WTC11 (cell line): Measurements from ENCODE around the gene KLHL26. TPM values are rescaled to one million over a fixed set of nuclear protein-coding genes. Genes with fewer than 3 reads are reported as not detected.

Experiments
- ATAC-seq: fragments of 200-7000 bp; cut with Tn5 transposase; 2 replicates; pipeline ENCODE4 v1.10.0; 2021; ENCODE audit warnings: mild to moderate bottlenecking, moderate library complexity
- CTCF ChIA-PET: fragments of 300-600 bp; sonication (Branson Sonifier 250); formaldehyde crosslinking; loops from one replicate; lab custom pipeline; 2021; ENCODE audit warnings: antibody characterized with exemption; lab: Charles Lee
- POLR2A ChIA-PET: fragments of 350-600 bp; sonication (Branson Sonifier 250); formaldehyde crosslinking; loops from one replicate; lab custom pipeline; 2021; ENCODE audit warnings: antibody characterized with exemption; lab: Charles Lee
- DNase-seq: peaks from one replicate; pipeline ENCODE4 v3.0.0; 2021; ENCODE audit warnings: low spot score
- H3K27ac Mint-ChIP-seq: 2 replicates; pipeline ENCODE4 v1.8.0; 2021; ENCODE audit warnings: mixed read lengths
- H3K27me3 Mint-ChIP-seq: 2 replicates; pipeline ENCODE4 v1.8.0; 2021; ENCODE audit warnings: low read depth, mild to moderate bottlenecking, moderate library complexity, mixed read lengths
- H3K36me3 Mint-ChIP-seq: 2 replicates; pipeline ENCODE4 v1.8.0; 2021; ENCODE audit warnings: mixed read lengths
- H3K4me1 Mint-ChIP-seq: 2 replicates; pipeline ENCODE4 v1.8.0; 2022; ENCODE audit warnings: mixed read lengths
- H3K4me3 Mint-ChIP-seq: 2 replicates; pipeline ENCODE4 v1.8.0; 2021; ENCODE audit warnings: mild to moderate bottlenecking, moderate library complexity, mixed read lengths
- H3K9me3 Mint-ChIP-seq: 2 replicates; pipeline ENCODE4 v1.8.0; 2021; ENCODE audit warnings: mixed read lengths
- CBFB ChIP-seq: sonication (generic); formaldehyde crosslinking; IDR thresholded peaks from 2 replicates; pipeline ENCODE4 v1.8.1; 2022; ENCODE audit warnings: mild to moderate bottlenecking, low read depth, missing genetic modification reagents
- CREB1 ChIP-seq: sonication (generic); formaldehyde crosslinking; IDR thresholded peaks from 2 replicates; pipeline ENCODE4 v1.8.0; 2023; ENCODE audit warnings: mild to moderate bottlenecking, missing genetic modification reagents
- CREM ChIP-seq: sonication (generic); formaldehyde crosslinking; IDR thresholded peaks from 2 replicates; pipeline ENCODE4 v1.8.1; 2022; ENCODE audit warnings: mild to moderate bottlenecking, missing genetic modification reagents, moderate library complexity
- ERG ChIP-seq: fragments of 250-450 bp; sonication (Bioruptor Pico); IDR thresholded peaks from 2 replicates; pipeline ENCODE4 v1.8.0; 2021; ENCODE audit warnings: mild to moderate bottlenecking
- GTF2I ChIP-seq: fragments of 250-450 bp; sonication (Bioruptor Pico); conservative IDR thresholded peaks from 2 replicates; pipeline ENCODE4 v1.4.0; 2021; ENCODE audit warnings: mild to moderate bottlenecking
- JUN ChIP-seq: sonication (generic); formaldehyde crosslinking; IDR thresholded peaks from 2 replicates; pipeline ENCODE4 v1.8.0; 2023; ENCODE audit warnings: mild to moderate bottlenecking, missing genetic modification reagents
- MXD4 ChIP-seq: fragments of 250-450 bp; sonication (Bioruptor Pico); IDR thresholded peaks from 2 replicates; pipeline ENCODE4 v1.8.0; 2021; ENCODE audit warnings: mild to moderate bottlenecking, moderate library complexity, borderline replicate concordance
- MYBL2 ChIP-seq: sonication (generic); formaldehyde crosslinking; IDR thresholded peaks from 2 replicates; pipeline ENCODE4 v1.8.1; 2023; ENCODE audit warnings: mild to moderate bottlenecking, moderate library complexity, missing genetic modification reagents
- OVOL2 ChIP-seq: fragments of 250-450 bp; sonication (Bioruptor Pico); IDR thresholded peaks from 2 replicates; pipeline ENCODE4 v1.9.0; 2021; ENCODE audit warnings: mild to moderate bottlenecking, borderline replicate concordance
- PRRX2 ChIP-seq: fragments of 250-450 bp; sonication (Bioruptor Pico); IDR thresholded peaks from 2 replicates; pipeline ENCODE4 v1.8.0; 2021; ENCODE audit warnings: mild to moderate bottlenecking
- SOX15 ChIP-seq: fragments of 250-450 bp; sonication (Bioruptor Pico); IDR thresholded peaks from 2 replicates; pipeline ENCODE4 v1.9.0; 2021; ENCODE audit warnings: mild to moderate bottlenecking
- SP1 ChIP-seq: sonication (generic); formaldehyde crosslinking; conservative IDR thresholded peaks from 2 replicates; pipeline ENCODE4 v1.8.1; 2022; ENCODE audit warnings: missing genetic modification reagents
- USF2 ChIP-seq: sonication (generic); formaldehyde crosslinking; IDR thresholded peaks from 2 replicates; pipeline ENCODE4 v1.8.1; 2023; ENCODE audit warnings: mild to moderate bottlenecking, missing genetic modification reagents, moderate library complexity
- ZBTB43 ChIP-seq: sonication (generic); formaldehyde crosslinking; IDR thresholded peaks from 2 replicates; pipeline ENCODE4 v1.8.1; 2023; ENCODE audit warnings: mild to moderate bottlenecking, missing genetic modification reagents
- ZNF232 ChIP-seq: sonication (generic); formaldehyde crosslinking; IDR thresholded peaks from 2 replicates; pipeline ENCODE4 v1.8.0; 2022; ENCODE audit warnings: mild to moderate bottlenecking, missing genetic modification reagents
- ZNF416 ChIP-seq: fragments of 250-450 bp; sonication (Bioruptor Pico); IDR thresholded peaks from 2 replicates; pipeline ENCODE4 v1.9.0; 2021; ENCODE audit warnings: mild to moderate bottlenecking, inconsistent platforms
- total RNA-seq: library from RNA; stranded (reverse); gene quantifications from 3 replicates; pipeline ENCODE4 v1.2.3, GENCODE V29; 2021
- TF ChIP-seq, protein P1 (sequence below): sonication (generic); formaldehyde crosslinking; IDR thresholded peaks from 2 replicates; pipeline ENCODE4 v1.8.0; 2023; ENCODE audit warnings: missing genetic modification reagents
- TF ChIP-seq, protein P2 (sequence below): sonication (generic); formaldehyde crosslinking; IDR thresholded peaks from 2 replicates; pipeline ENCODE4 v1.8.1; 2023; ENCODE audit warnings: mild to moderate bottlenecking, moderate library complexity, missing genetic modification reagents
- TF ChIP-seq, protein P3 (sequence below): sonication (generic); formaldehyde crosslinking; IDR thresholded peaks from 2 replicates; pipeline ENCODE4 v1.8.0; 2022; ENCODE audit warnings: mild to moderate bottlenecking, missing genetic modification reagents

KLHL26 gene
- total RNA-seq, 1 experiment from 2014 or later = 13.1 TPM

DNA sequence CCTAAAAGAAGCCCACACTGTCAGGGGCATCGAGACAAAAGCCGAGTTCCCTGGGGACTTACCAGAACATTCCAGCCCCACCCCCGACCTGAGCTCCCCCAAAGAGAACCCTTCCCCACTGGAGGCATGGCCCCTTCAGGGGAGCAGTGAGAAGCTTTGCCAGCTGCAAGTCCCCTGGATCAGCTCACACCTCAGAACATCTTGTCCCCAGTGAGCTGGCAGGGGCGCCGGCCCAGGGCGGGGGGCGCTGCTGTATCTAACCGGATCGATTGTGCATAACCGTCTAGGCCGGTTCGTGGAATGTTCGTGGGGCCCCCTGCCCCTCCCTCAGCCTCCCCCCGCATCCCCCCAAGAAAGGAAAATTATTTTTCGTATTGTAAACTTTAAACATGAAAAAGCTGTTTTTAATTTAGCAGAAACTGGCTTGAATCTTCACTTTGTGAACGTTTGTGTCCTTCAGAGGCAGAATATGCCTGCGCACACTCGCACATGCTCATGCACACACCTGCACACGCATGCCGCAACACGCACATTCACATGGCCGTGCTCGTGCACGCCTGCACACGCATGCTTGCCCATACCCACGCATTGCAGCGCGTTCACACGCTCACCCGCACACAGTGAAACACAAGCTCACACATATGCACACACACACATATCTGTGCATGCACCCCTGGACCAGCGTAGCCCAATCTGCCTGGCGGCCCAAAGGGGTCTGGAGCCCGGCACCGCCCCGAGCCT is 34.6 kb downstream of the KLHL26 start:
- no peaks in the 10 kb centered on the region for H3K9me3 Mint-ChIP-seq
- ChIA-PET CTCF (interaction anchor here (0.6 to 3.0 kb wide), 13 partner anchors 58 to 740 kb away, joined by 3 to 26 read pairs (median 7); partner anchors contain the start of genes REX1BD and TMEM59L), POLR2A (interaction anchor here (1.4 kb wide), 1 partner anchor 82 kb away, joined by 3 read pairs; no protein-coding TSS in a partner anchor)
- H3K27ac Mint-ChIP-seq = peak overlapping the region; percentile 73
- peaks cover 8% of the 10 kb centered on the region; the same call in 1 of the 2 replicates for H3K36me3 Mint-ChIP-seq
- H3K27me3 Mint-ChIP-seq = no peaks in the 10 kb centered on the region
- no peak overlapping the region for H3K4me3 Mint-ChIP-seq
- TF ChIP-seq USF2 = no peak
- TF ChIP-seq, protein P1, sequence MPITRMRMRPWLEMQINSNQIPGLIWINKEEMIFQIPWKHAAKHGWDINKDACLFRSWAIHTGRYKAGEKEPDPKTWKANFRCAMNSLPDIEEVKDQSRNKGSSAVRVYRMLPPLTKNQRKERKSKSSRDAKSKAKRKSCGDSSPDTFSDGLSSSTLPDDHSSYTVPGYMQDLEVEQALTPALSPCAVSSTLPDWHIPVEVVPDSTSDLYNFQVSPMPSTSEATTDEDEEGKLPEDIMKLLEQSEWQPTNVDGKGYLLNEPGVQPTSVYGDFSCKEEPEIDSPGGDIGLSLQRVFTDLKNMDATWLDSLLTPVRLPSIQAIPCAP (CRISPR knock-in tag) = no peak
- no peak for TF ChIP-seq SOX15 (CRISPR knock-in tag)
- no peak for TF ChIP-seq ERG (CRISPR knock-in tag)
- no peak for TF ChIP-seq CREB1 (CRISPR knock-in tag)
- TF ChIP-seq, protein P2, sequence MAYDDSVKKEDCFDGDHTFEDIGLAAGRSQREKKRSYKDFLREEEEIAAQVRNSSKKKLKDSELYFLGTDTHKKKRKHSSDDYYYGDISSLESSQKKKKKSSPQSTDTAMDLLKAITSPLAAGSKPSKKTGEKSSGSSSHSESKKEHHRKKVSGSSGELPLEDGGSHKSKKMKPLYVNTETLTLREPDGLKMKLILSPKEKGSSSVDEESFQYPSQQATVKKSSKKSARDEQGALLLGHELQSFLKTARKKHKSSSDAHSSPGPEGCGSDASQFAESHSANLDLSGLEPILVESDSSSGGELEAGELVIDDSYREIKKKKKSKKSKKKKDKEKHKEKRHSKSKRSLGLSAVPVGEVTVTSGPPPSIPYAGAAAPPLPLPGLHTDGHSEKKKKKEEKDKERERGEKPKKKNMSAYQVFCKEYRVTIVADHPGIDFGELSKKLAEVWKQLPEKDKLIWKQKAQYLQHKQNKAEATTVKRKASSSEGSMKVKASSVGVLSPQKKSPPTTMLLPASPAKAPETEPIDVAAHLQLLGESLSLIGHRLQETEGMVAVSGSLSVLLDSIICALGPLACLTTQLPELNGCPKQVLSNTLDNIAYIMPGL (CRISPR knock-in tag) = no peak
- TF ChIP-seq ZNF416 (CRISPR knock-in tag) = no peak
- TF ChIP-seq CREM (CRISPR knock-in tag) = no peak
- no peak for TF ChIP-seq PRRX2
- no peak for TF ChIP-seq SP1 (CRISPR knock-in tag)
- TF ChIP-seq, protein P3, sequence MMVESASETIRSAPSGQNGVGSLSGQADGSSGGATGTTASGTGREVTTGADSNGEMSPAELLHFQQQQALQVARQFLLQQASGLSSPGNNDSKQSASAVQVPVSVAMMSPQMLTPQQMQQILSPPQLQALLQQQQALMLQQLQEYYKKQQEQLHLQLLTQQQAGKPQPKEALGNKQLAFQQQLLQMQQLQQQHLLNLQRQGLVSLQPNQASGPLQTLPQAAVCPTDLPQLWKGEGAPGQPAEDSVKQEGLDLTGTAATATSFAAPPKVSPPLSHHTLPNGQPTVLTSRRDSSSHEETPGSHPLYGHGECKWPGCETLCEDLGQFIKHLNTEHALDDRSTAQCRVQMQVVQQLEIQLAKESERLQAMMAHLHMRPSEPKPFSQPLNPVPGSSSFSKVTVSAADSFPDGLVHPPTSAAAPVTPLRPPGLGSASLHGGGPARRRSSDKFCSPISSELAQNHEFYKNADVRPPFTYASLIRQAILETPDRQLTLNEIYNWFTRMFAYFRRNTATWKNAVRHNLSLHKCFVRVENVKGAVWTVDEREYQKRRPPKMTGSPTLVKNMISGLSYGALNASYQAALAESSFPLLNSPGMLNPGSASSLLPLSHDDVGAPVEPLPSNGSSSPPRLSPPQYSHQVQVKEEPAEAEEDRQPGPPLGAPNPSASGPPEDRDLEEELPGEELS (CRISPR knock-in tag) = no peak
- no peak for TF ChIP-seq GTF2I
- TF ChIP-seq ZNF232 (CRISPR knock-in tag) = no peak
- no peak for TF ChIP-seq MXD4 (CRISPR knock-in tag)
- TF ChIP-seq ZBTB43 = no peak
- no peak for TF ChIP-seq OVOL2
- TF ChIP-seq, all 79 proteins: peak for 0
- DNase-seq (no peak), ATAC-seq (no peak)
- H3K4me1 Mint-ChIP-seq = peaks cover 3% of the 10 kb centered on the region; the same call in 1 of the 2 replicates

DNA sequence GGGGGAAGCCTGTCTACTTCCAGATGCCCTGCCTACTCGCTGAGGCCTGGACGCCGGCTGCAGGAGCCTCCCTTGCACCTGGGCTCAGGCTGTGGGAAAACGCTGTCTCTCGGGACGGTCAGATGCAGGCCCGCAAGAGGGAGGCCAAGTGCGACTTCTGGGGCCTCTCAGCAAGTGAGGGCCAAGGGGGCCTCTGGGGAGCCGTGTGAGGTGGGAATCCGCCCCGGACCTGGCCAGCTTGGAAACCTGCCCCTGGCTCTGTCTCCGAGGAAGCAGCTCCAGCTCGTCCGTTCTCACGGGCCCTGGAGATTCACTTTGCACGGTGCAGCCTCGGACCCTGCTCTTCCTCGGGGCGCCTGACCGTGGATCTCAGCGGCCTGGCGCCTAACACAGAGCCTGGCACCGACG is 35.2 kb downstream of the KLHL26 start:
- no peak for TF ChIP-seq CBFB (CRISPR knock-in tag)
- no peak for TF ChIP-seq MXD4 (CRISPR knock-in tag)
- no peak for TF ChIP-seq JUN
- no peak for TF ChIP-seq MYBL2 (CRISPR knock-in tag)
- no peak for TF ChIP-seq SOX15 (CRISPR knock-in tag)
- Mint-ChIP-seq H3K9me3 (no peaks in the 10 kb centered on the region), H3K36me3 (peaks cover 8% of the 10 kb centered on the region; the same call in 1 of the 2 replicates), H3K27ac (peak overlapping the region; percentile 73), H3K4me3 (no peak overlapping the region), H3K27me3 (no peaks in the 10 kb centered on the region), H3K4me1 (peaks cover 5% of the 10 kb centered on the region)
- DNase-seq (no peak), ATAC-seq (peak; percentile 14)
- ChIA-PET CTCF (interaction anchor here (0.5 to 3.0 kb wide), 19 partner anchors 24 to 740 kb away, joined by 3 to 26 read pairs (median 6); partner anchors contain the start of genes REX1BD and TMEM59L), POLR2A (interaction anchor here (1.4 kb wide), 1 partner anchor 83 kb away, joined by 3 read pairs; no protein-coding TSS in a partner anchor)
